Measurements from ENCODE around the gene MAPK8IP3.
A peak's percentile ranks its signal among the peaks of the same experiment; 100 is the strongest.
"Not testable (repeated sequence)": the region's sequence is repeated elsewhere in the genome, so short reads cannot be mapped to it uniquely, and the experiment has no call there.

MAPK8IP3 gene

GRCh38 chr16:1713933-1714332, 7.9 kb downstream of the MAPK8IP3 start:
- in situ Hi-C loops (cut with HindIII; ENCODE audit: low sequenced_read_pairs): no loop called here
- no peak for DNase-seq (ENCODE audit: low read depth)
- no peak for TF ChIP-seq CTCF (IDR thresholded peaks at IDR 0.05; ENCODE audit: low read depth, low read length, missing control alignments)
- no peak overlapping the region for H3K4me3 ChIP-seq (ENCODE audit: low read depth, low read length)

GRCh38 chr16:1715220-1715619, 9.2 kb downstream of the MAPK8IP3 start:
- H3K4me3 ChIP-seq (ENCODE audit: low read depth, low read length): no peak overlapping the region
- no peak for TF ChIP-seq CTCF (IDR thresholded peaks at IDR 0.05; ENCODE audit: low read depth, low read length, missing control alignments)
- DNase-seq (ENCODE audit: low read depth): no peak
- in situ Hi-C loops (cut with HindIII; ENCODE audit: low sequenced_read_pairs): no loop called here

GRCh38 chr16:1718236-1718635, 12.2 kb downstream of the MAPK8IP3 start:
- H3K4me3 ChIP-seq (ENCODE audit: low read depth, low read length); DNase-seq (ENCODE audit: low read depth); in situ Hi-C loops (cut with HindIII; ENCODE audit: low sequenced_read_pairs): not testable (repeated sequence)

- H3K4me3 ChIP-seq (ENCODE audit: low read depth, low read length); DNase-seq (ENCODE audit: low read depth); in situ Hi-C loops (cut with HindIII; ENCODE audit: low sequenced_read_pairs): not testable (repeated sequence)
Measured at GRCh38 chr16:1719559-1720229, 13.7 kb downstream of the MAPK8IP3 start.

- H3K4me3 ChIP-seq (ENCODE audit: low read depth, low read length): no peak overlapping the region
- in situ Hi-C loops (cut with HindIII; ENCODE audit: low sequenced_read_pairs): no loop called here
- no peak for TF ChIP-seq CTCF (IDR thresholded peaks at IDR 0.05; ENCODE audit: low read depth, low read length, missing control alignments)
- no peak for DNase-seq (ENCODE audit: low read depth)
Measured at GRCh38 chr16:1721372-1721771, 15.4 kb downstream of the MAPK8IP3 start.

GRCh38 chr16:1723450-1724147, 17.6 kb downstream of the MAPK8IP3 start:
- no peak overlapping the region for H3K4me3 ChIP-seq (ENCODE audit: low read depth, low read length)

GRCh38 chr16:1724491-1724890, 18.5 kb downstream of the MAPK8IP3 start:
- no peak for DNase-seq (ENCODE audit: low read depth)
- H3K4me3 ChIP-seq (ENCODE audit: low read depth, low read length): no peak overlapping the region
- in situ Hi-C loops (cut with HindIII; ENCODE audit: low sequenced_read_pairs): no loop called here
- TF ChIP-seq CTCF (IDR thresholded peaks at IDR 0.05; ENCODE audit: low read depth, low read length, missing control alignments): no peak

More at GRCh38 chr16:1723450-1724147, 17.6 kb downstream of the MAPK8IP3 start:
- no peak for DNase-seq (ENCODE audit: low read depth)
- TF ChIP-seq CTCF (IDR thresholded peaks at IDR 0.05; ENCODE audit: low read depth, low read length, missing control alignments): peak; percentile 86
- in situ Hi-C loops (cut with HindIII; ENCODE audit: low sequenced_read_pairs): no loop called here
